IMR-90 (cell line): ENCODE data around the gene ZNF335. TPM values are rescaled to one million over a fixed set of nuclear protein-coding genes. Genes with fewer than 3 reads are reported as not detected.

Source experiments
- ATAC-seq: fragments of 200-7000 bp; cut with Tn5 transposase; 2 replicates; pipeline ENCODE4 v1.9.1; 2020; ENCODE audit warnings: low read depth, mild to moderate bottlenecking, moderate library complexity
- BruUV-seq: library from RNA; stranded (reverse); fragments of 400-500 nt; replicated peaks from 2 replicates; lab custom pipeline; 2021; lab: Mats Ljungman, UMichigan
- CTCF ChIA-PET: fragments of 300-600 bp; formaldehyde crosslinking; extraction: SDS; loops from one replicate; lab custom pipeline; 2021; ENCODE audit warnings: antibody characterized with exemption; lab: Yijun Ruan, JAX
- POLR2A ChIA-PET: fragments of 300-600 bp; sonication (Branson Sonifier 250); formaldehyde crosslinking; loops from one replicate; lab custom pipeline; 2022; ENCODE audit warnings: antibody characterized with exemption; ENCODE audit not compliant: unreplicated experiment; lab: Charles Lee
- DNase-seq: peaks from one replicate; pipeline ENCODE4 v3.0.0; 2013
- H2AFZ ChIP-seq: replicated peaks from 2 replicates; pipeline ENCODE3; 2013; ENCODE audit warnings: low read length, mild to moderate bottlenecking; ENCODE audit not compliant: poor library complexity
- H2AK5ac ChIP-seq: 2 replicates; pipeline ENCODE4 v1.6.1; 2013; ENCODE audit warnings: low read depth, low read length, inconsistent platforms
- H2AK9ac ChIP-seq: replicated peaks from 2 replicates; pipeline ENCODE3; 2013; ENCODE audit warnings: mild to moderate bottlenecking, low read depth, low read length, moderate library complexity; ENCODE audit not compliant: poor library complexity
- H2BK120ac ChIP-seq: 2 replicates; pipeline ENCODE4 v1.6.1; 2013; ENCODE audit warnings: low read depth, low read length, inconsistent platforms
- H2BK15ac ChIP-seq: 3 replicates; pipeline ENCODE4 v1.6.1; 2013; ENCODE audit warnings: low read depth, low read length, inconsistent platforms
- H2BK20ac ChIP-seq: 2 replicates; pipeline ENCODE4 v1.6.1; 2013; ENCODE audit warnings: low read depth, mild to moderate bottlenecking, inconsistent platforms, low read length, moderate library complexity
- H2BK5ac ChIP-seq: 2 replicates; pipeline ENCODE4 v1.6.1; 2013; ENCODE audit warnings: mild to moderate bottlenecking, low read depth, low read length, inconsistent platforms; ENCODE audit not compliant: poor library complexity, severe bottlenecking
- H3K14ac ChIP-seq: replicated peaks from 2 replicates; pipeline ENCODE4 v1.6.1; 2013; ENCODE audit warnings: low read depth, low read length, inconsistent platforms
- H3K18ac ChIP-seq: 2 replicates; pipeline ENCODE4 v1.6.1; 2013; ENCODE audit warnings: low read depth, low read length, control low read depth
- H3K23ac ChIP-seq: 2 replicates; pipeline ENCODE4 v1.6.1; 2013; ENCODE audit warnings: low read depth, low read length, inconsistent platforms
- H3K27ac ChIP-seq: 2 replicates; pipeline ENCODE4 v1.5.1; 2013; ENCODE audit warnings: mild to moderate bottlenecking, control low read depth, low read length; ENCODE audit not compliant: insufficient read depth
- H3K27me3 ChIP-seq: 2 replicates; pipeline ENCODE4 v1.6.1; 2013; ENCODE audit warnings: low read length; ENCODE audit not compliant: control insufficient read depth, insufficient read depth
- H3K36me3 ChIP-seq: 2 replicates; pipeline ENCODE4 v1.6.1; 2013; ENCODE audit warnings: low read length, mixed read lengths; ENCODE audit not compliant: control insufficient read depth, insufficient read depth
- H3K4ac ChIP-seq: 2 replicates; pipeline ENCODE4 v1.6.1; 2013; ENCODE audit warnings: low read depth, low read length, inconsistent platforms
- H3K4me1 ChIP-seq: 2 replicates; pipeline ENCODE4 v1.6.1; 2013; ENCODE audit warnings: low read length, mixed read lengths; ENCODE audit not compliant: control insufficient read depth, insufficient read depth
- H3K4me2 ChIP-seq: 2 replicates; pipeline ENCODE4 v1.6.1; 2013; ENCODE audit warnings: low read depth, mild to moderate bottlenecking, control low read depth, low read length, moderate library complexity
- H3K4me3 ChIP-seq: 2 replicates; pipeline ENCODE4 v1.5.1; 2013; ENCODE audit warnings: low read depth, mild to moderate bottlenecking, control low read depth, low read length, moderate library complexity; ENCODE audit not compliant: insufficient read depth
- H3K56ac ChIP-seq: 2 replicates; pipeline ENCODE4 v1.6.1; 2013; ENCODE audit warnings: low read length, inconsistent platforms; ENCODE audit not compliant: insufficient read depth; ENCODE audit errors: extremely low read depth
- H3K79me1 ChIP-seq, 2 experiments: 2 replicates each; pipeline ENCODE4 v1.6.1; 2013; ENCODE audit warnings: low read length in 2 of 2, inconsistent platforms in 1 of 2, low read depth in 1 of 2
- H3K9ac ChIP-seq: 2 replicates; pipeline ENCODE4 v1.6.1; 2013; ENCODE audit warnings: low read depth, low read length, control low read depth
- H3K9me1 ChIP-seq: 2 replicates; pipeline ENCODE4 v1.6.1; 2013; ENCODE audit warnings: low read length, inconsistent platforms; ENCODE audit not compliant: insufficient read depth
- H3K9me3 ChIP-seq: 2 replicates; pipeline ENCODE4 v1.6.1; 2013; ENCODE audit warnings: low read length; ENCODE audit not compliant: control insufficient read depth, insufficient read depth
- H4K20me1 ChIP-seq: 2 replicates; pipeline ENCODE4 v1.6.1; 2013; ENCODE audit warnings: low read length, inconsistent platforms; ENCODE audit not compliant: insufficient read depth
- H4K5ac ChIP-seq: 2 replicates; pipeline ENCODE4 v1.6.1; 2013; ENCODE audit warnings: mild to moderate bottlenecking, low read depth, low read length, control low read depth
- H4K8ac ChIP-seq, 2 experiments: 2 replicates each; pipeline ENCODE4 v1.6.1; 2013; ENCODE audit warnings: low read depth in 2 of 2, low read length in 2 of 2, control low read depth in 1 of 2, inconsistent platforms in 1 of 2
- H4K91ac ChIP-seq: 2 replicates; pipeline ENCODE4 v1.6.1; 2013; ENCODE audit warnings: low read depth, low read length, inconsistent platforms; ENCODE audit not compliant: insufficient read depth
- CEBPB ChIP-seq: IDR thresholded peaks from 2 replicates; pipeline ENCODE4 v1.6.1; 2012; ENCODE audit warnings: low read depth, low read length, improper control_type of control experiment
- CHD1 ChIP-seq: IDR thresholded peaks from 2 replicates; pipeline ENCODE4 v1.6.1; 2012; ENCODE audit warnings: low read depth, low read length, improper control_type of control experiment
- FOS ChIP-seq: fragments of 150-350 bp; IDR thresholded peaks from 2 replicates; pipeline ENCODE4 v1.6.1; 2016; ENCODE audit warnings: low read depth, low read length
- MAFK ChIP-seq: IDR thresholded peaks from 2 replicates; pipeline ENCODE4 v1.6.1; 2012; ENCODE audit warnings: low read depth, low read length, improper control_type of control experiment
- MAZ ChIP-seq: IDR thresholded peaks from 2 replicates; pipeline ENCODE4 v1.6.1; 2012; ENCODE audit warnings: low read depth, mild to moderate bottlenecking, low read length, improper control_type of control experiment, moderate library complexity, borderline replicate concordance
- RCOR1 ChIP-seq: IDR thresholded peaks from 2 replicates; pipeline ENCODE4 v1.6.1; 2012; ENCODE audit warnings: mild to moderate bottlenecking, low read length, improper control_type of control experiment; ENCODE audit not compliant: insufficient replicate concordance
- SMC3 ChIP-seq: fragments of 150-350 bp; IDR thresholded peaks from 2 replicates; pipeline ENCODE4 v1.6.1; 2016; ENCODE audit warnings: low read depth, mild to moderate bottlenecking, antibody characterized with exemption, low read length, moderate library complexity
- WGBS, 2 experiments: methylation state at CpG; one replicate each; pipeline versions ENCODE4 v1.1.5 to v1.1.7; 2013; ENCODE audit warnings: missing lambda C conversion rate in 2 of 2; ENCODE audit not compliant: insufficient read length in 1 of 2; ENCODE audit errors: extremely low coverage in 2 of 2; 5-methylcytosine and 5-hydroxymethylcytosine counted together
- dilution Hi-C: fragments of 300-500 bp; cut with HindIII; formaldehyde crosslinking; loops from one replicate; pipeline ENCODE4 v1.14.3; 2018; ENCODE audit warnings: low sequenced_read_pairs; ENCODE audit not compliant: unreplicated experiment
- in situ Hi-C: fragments of 300-500 bp; cut with MboI; formaldehyde crosslinking; loops from 3 replicates; pipeline ENCODE4 v1.14.3; 2019; ENCODE audit warnings: low sequenced_read_pairs, inconsistent platforms, mixed read lengths
- intact Hi-C: fragments of 100-400 bp; cut with micrococcal nuclease; formaldehyde crosslinking; loops from 2 replicates; pipeline ENCODE4 v1.10.0; 2022
- polyA plus RNA-seq, 3 experiments: library from polyadenylated mRNA; depleted of rRNA; stranded (reverse); fragments of >200 nt; gene quantifications; 2 replicates each; pipeline ENCODE4 v1.2.3, GENCODE V29; 2012; ENCODE audit warnings: low replicate concordance in 1 of 3
- total RNA-seq: library from RNA; depleted of rRNA; stranded (reverse); fragments of >200 nt; gene quantifications from 2 replicates; pipeline ENCODE4 v1.2.3, GENCODE V29; 2012

ZNF335 gene
- total and polyA plus RNA-seq, 2 of the 4 experiments (the other 2 are of a cell fraction): 11.8 to 17.8 TPM

- H4K8ac ChIP-seq: no peak overlapping the region
- no peak overlapping the region for H4K91ac ChIP-seq
- H3K27ac ChIP-seq: no peak overlapping the region
- ChIA-PET CTCF (interaction anchor here (0.6 kb wide), 1 partner anchor 822 kb away, joined by 4 read pairs; no protein-coding TSS in a partner anchor), POLR2A (no interaction called here)
- ATAC-seq (no peak), DNase-seq (no peak)
- H4K5ac ChIP-seq: no peak overlapping the region
- in situ Hi-C loops: no loop called here
- no peak overlapping the region for H3K4ac ChIP-seq
- H3K4me3 ChIP-seq: no peak overlapping the region
- no peak overlapping the region for H2AFZ ChIP-seq
- H3K23ac ChIP-seq: no peak overlapping the region
- H4K20me1 ChIP-seq: no peaks in the 10 kb centered on the region; the same call in 1 of the 2 replicates
- no peak overlapping the region for H3K18ac ChIP-seq
- H2BK5ac ChIP-seq: no peak overlapping the region
- no peaks in the 10 kb centered on the region for H3K4me1 ChIP-seq
- no peak overlapping the region for H2AK9ac ChIP-seq
- H3K4me2 ChIP-seq: no peak overlapping the region
- intact Hi-C loops: no loop called here
- peaks cover 14% of the 10 kb centered on the region for H3K9me3 ChIP-seq
- H3K56ac ChIP-seq: no peak overlapping the region
- TF ChIP-seq CHD1 (no peak), CEBPB (no peak), MAZ (no peak), RCOR1 (no peak), MAFK (no peak), FOS (no peak), SMC3 (no peak)
- no peak overlapping the region for H3K14ac ChIP-seq
- dilution Hi-C loops: no loop called here
- H3K36me3 ChIP-seq: no peaks in the 10 kb centered on the region
- no peak overlapping the region for H2AK5ac ChIP-seq
- H2BK120ac ChIP-seq: no peak overlapping the region
- H3K9ac ChIP-seq: no peak overlapping the region
- no peaks in the 10 kb centered on the region for H3K79me1 ChIP-seq
- no peaks in the 10 kb centered on the region for H3K9me1 ChIP-seq
- no peak overlapping the region for H2BK20ac ChIP-seq
- WGBS, 2 experiments: 86% methylated on average over 2 of the region's 4 CpGs; no CpG with 5 or more reads in 1 of the 2 experiments
- no TSS peak for BruUV-seq
- no peak overlapping the region for H2BK15ac ChIP-seq
- H3K27me3 ChIP-seq: peaks cover 72% of the 10 kb centered on the region
Observed at GRCh38 chr20:46007671-46008070, 35.7 kb upstream of the ZNF335 start.
